Ishikawa (cell line): ENCODE measurements around the gene PODNL1.

Source experiments
- CEBPB ChIP-seq: IDR thresholded peaks from 2 replicates; pipeline ENCODE4 v1.6.1; 2012
- EGR1 ChIP-seq: IDR thresholded peaks from 2 replicates; pipeline ENCODE4 v1.6.1; 2012
- EP300 ChIP-seq: IDR thresholded peaks from 2 replicates; pipeline ENCODE4 v1.6.1; 2012; ENCODE audit warnings: borderline replicate concordance
- FOXM1 ChIP-seq: IDR thresholded peaks from 2 replicates; pipeline ENCODE4 v1.6.1; 2012; ENCODE audit warnings: low read depth, borderline replicate concordance
- NFIC ChIP-seq: IDR thresholded peaks from 2 replicates; pipeline ENCODE4 v1.6.1; 2012
- RAD21 ChIP-seq: IDR thresholded peaks from 2 replicates; pipeline ENCODE4 v1.6.1; 2012; ENCODE audit warnings: low read depth
- REST ChIP-seq: IDR thresholded peaks from 2 replicates; pipeline ENCODE4 v1.6.1; 2012; ENCODE audit warnings: low read depth, mild to moderate bottlenecking
- TCF12 ChIP-seq: IDR thresholded peaks from 2 replicates; pipeline ENCODE4 v1.6.1; 2012; ENCODE audit warnings: low read depth

GRCh38 chr19:13966684-13967128 lies 28.5 kb upstream of the PODNL1 start:
- TF ChIP-seq FOXM1 (no peak), REST (no peak), EP300 (no peak), CEBPB (no peak), EGR1 (no peak), NFIC (no peak), RAD21 (no peak), TCF12 (no peak)
